Stimulated activated memory B cell treated with anti-CD40 and anti-IgM and Interleukin-4, amounts not matched to agents 10 μg/mL and 1 μg/mL and 100 μg/mL, for 72 hours (primary cell): ENCODE measurements around the gene LGALS9B.
"Not testable (repeated sequence)": the region's sequence is repeated elsewhere in the genome, so short reads cannot be mapped to it uniquely, and the experiment has no call there.

Experiments
- ATAC-seq: fragments of 150-1000 bp; cut with Tn5 transposase; 2 replicates; pipeline ENCODE4 v1.10.0; 2021
- H3K27ac Mint-ChIP-seq: one replicate; pipeline ENCODE4 v1.8.0; 2022; ENCODE audit warnings: mild to moderate bottlenecking, mixed read lengths
- H3K27me3 Mint-ChIP-seq: one replicate; pipeline ENCODE4 v1.8.0; 2022; ENCODE audit warnings: mixed read lengths
- H3K36me3 Mint-ChIP-seq: one replicate; pipeline ENCODE4 v1.8.0; 2022; ENCODE audit warnings: mixed read lengths
- H3K4me1 Mint-ChIP-seq: one replicate; pipeline ENCODE4 v1.8.0; 2022; ENCODE audit warnings: mixed read lengths
- H3K4me3 Mint-ChIP-seq: one replicate; pipeline ENCODE4 v1.8.0; 2022; ENCODE audit warnings: mild to moderate bottlenecking, moderate library complexity, mixed read lengths
- H3K9me3 Mint-ChIP-seq: one replicate; pipeline ENCODE4 v1.8.0; 2022; ENCODE audit warnings: mixed read lengths

The LGALS9B gene

DNA sequence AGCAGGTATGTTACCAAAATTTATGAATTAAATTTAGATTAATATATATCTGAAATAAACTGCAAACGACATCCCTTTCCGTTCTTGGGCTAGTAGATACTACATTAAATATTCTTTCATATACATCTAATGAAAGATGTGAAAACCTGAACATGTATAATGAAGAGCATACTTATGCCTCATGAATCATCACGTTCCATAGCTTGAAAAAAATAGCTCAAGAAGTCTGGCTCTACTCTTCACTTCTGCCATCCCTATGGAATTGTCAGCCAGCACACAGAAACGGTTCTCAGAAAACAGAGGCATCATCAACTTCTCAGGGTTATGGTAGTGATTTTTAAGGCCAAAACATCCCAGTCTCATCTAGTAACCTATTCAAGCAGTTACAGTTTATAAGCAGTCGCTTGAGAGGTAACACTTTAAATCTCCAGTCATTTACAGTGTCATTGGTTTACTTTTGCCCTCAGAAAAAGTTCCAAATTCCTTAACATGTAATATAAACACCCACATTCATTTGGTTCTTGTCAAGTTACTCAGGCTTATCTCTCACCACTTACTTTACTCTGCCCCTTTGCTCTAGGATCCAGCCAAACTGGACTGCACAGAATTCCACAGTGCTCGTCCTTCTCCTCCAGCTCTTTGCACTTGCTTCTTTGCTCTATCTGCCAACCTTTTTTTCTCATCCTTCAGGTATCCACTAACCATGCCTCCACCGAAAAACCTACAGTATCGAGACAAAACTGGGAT is 66.6 kb downstream of the LGALS9B start:
- ATAC-seq, H3K36me3 Mint-ChIP-seq, H3K4me1 Mint-ChIP-seq, H3K9me3 Mint-ChIP-seq, H3K4me3 Mint-ChIP-seq, H3K27ac Mint-ChIP-seq, H3K27me3 Mint-ChIP-seq: not testable (repeated sequence)
